Measurements from ENCODE around the gene SHC3.
A peak's percentile ranks its signal among the peaks of the same experiment; 100 is the strongest.

SHC3 gene

DNA sequence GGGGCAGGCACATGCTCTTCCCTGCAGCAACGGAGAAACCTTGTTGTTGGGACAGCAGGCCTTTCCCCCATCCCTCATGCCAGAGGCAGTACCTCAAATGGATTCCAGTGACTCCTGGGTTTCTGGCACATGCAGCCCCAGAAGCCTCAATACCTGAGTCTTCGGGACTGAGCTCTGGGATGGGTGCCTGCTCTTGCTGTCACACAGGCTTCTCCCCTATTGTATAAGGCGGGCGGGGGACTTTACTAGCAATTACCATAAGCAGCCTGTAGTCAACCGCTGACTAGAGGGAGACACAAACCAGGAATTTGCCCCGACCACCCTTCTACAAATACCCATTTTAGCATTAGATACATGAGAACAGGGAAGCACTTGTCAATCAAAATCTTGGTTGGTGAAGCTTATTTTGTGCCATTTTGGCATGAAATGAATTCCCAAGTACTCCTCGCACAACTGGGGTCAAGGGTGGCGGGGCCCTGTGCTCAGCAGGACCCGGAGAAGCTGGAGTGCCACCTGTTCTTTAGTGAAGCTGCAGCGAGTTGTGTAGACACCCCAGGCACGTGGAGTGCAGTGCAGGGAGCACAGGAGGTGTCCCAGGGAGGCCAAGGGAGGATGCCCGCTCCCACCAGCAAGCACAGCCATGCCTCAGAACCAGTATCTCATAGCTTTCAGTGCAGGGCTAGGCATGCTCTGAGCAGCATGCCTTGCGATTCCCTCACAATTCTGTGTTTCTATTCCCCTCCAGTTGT lies 166.2 kb downstream of the SHC3 start:
- Histone ChIP-seq H3K27me3 (peaks cover 0 to 5% of the 10 kb centered on the region in 2 donors), H3K4me3 (no peak overlapping the region), H3K9me3 (no peaks in the 10 kb centered on the region), H3K36me3 (no peaks in the 10 kb centered on the region), H3K27ac (no peak overlapping the region), H3K4me1 (no peaks in the 10 kb centered on the region)
- TF ChIP-seq CTCF (IDR thresholded peaks at IDR 0.05), result no peak
- intact Hi-C loops (cut with DNase I; ENCODE audit: low total_unique reads), result no loop called here
- peak in 1 of 2 donors; percentile 34 for DNase-seq

GRCh38 chr9:89011683-89012082 lies 166.9 kb downstream of the SHC3 start:
- H3K9me3 ChIP-seq, result no peaks in the 10 kb centered on the region
- DNase-seq, result no peak
- TF ChIP-seq CTCF (IDR thresholded peaks at IDR 0.05), result no peak
- H3K4me3 ChIP-seq, result no peak overlapping the region
- H3K4me1 ChIP-seq, result no peaks in the 10 kb centered on the region
- peaks cover 0 to 5% of the 10 kb centered on the region in 2 donors for H3K27me3 ChIP-seq
- intact Hi-C loops (cut with DNase I; ENCODE audit: low total_unique reads), result no loop called here
- no peaks in the 10 kb centered on the region for H3K36me3 ChIP-seq
- no peak overlapping the region for H3K27ac ChIP-seq

- no peak for TF ChIP-seq CTCF (IDR thresholded peaks at IDR 0.05)
- H3K27ac ChIP-seq, result no peak overlapping the region
- peak in 1 of 2 donors; percentile 43 for DNase-seq
- intact Hi-C loops (cut with DNase I; ENCODE audit: low total_unique reads), result no loop called here
- no peaks in the 10 kb centered on the region for H3K4me1 ChIP-seq
- H3K27me3 ChIP-seq, result peaks cover 0 to 5% of the 10 kb centered on the region in 2 donors
- no peaks in the 10 kb centered on the region for H3K9me3 ChIP-seq
- H3K36me3 ChIP-seq, result peaks cover 0 to under 1% (median 0%) of the 10 kb centered on the region in 3 donors
- no peak overlapping the region for H3K4me3 ChIP-seq
Observed at GRCh38 chr9:89010526-89011111, 168.0 kb downstream of the SHC3 start.

DNA sequence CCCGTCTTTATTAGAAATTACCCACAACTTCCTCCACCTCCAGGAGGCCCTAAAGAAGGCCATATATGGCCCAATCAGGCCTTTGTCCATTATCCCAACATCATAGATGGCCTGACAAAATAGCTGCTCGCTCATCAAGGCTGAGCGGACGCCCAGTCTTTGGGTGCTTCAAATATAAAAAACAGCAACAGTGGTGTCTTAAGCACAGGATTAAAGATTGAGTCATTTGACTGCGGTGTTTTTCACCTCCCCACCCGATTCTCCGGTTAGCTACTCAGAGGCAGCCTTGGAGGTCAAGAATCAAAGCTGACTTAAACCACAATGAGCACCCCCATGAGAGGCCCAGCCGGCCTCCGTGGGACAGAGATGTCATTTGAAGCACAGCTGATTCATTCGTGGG lies 168.6 kb downstream of the SHC3 start:
- H3K27me3 ChIP-seq, result peaks cover 0 to 5% of the 10 kb centered on the region in 2 donors
- peaks cover 0 to 6% (median 5%) of the 10 kb centered on the region in 3 donors for H3K36me3 ChIP-seq
- H3K27ac ChIP-seq, result no peak overlapping the region
- H3K4me1 ChIP-seq, result no peaks in the 10 kb centered on the region
- TF ChIP-seq CTCF (IDR thresholded peaks at IDR 0.05), result no peak
- no peak for DNase-seq
- H3K9me3 ChIP-seq, result no peaks in the 10 kb centered on the region
- H3K4me3 ChIP-seq, result no peak overlapping the region
- intact Hi-C loops (cut with DNase I; ENCODE audit: low total_unique reads), result no loop called here

DNA sequence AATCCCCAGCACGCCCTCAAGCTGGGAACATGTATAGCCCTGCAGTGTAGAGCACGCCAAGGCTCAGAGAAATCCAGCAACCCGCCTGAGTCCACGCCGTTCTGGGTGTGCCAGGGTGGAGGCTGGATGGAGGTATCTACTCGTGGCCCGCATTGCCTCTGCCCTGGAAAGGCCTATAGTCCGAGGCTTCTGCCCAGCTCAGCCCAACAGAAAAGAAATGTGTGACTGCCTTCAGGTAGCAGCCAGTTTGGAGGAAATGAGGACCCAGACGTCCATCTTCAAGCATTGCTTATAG lies 169.1 kb downstream of the SHC3 start:
- Histone ChIP-seq H3K4me3 (no peak overlapping the region), H3K27ac (no peak overlapping the region), H3K9me3 (no peaks in the 10 kb centered on the region), H3K36me3 (peaks cover 0 to 11% (median 8%) of the 10 kb centered on the region in 3 donors), H3K4me1 (no peaks in the 10 kb centered on the region), H3K27me3 (peaks cover 0 to 5% of the 10 kb centered on the region in 2 donors)
- intact Hi-C loops (cut with DNase I; ENCODE audit: low total_unique reads), result loop anchor here (10.0 kb wide), 1 partner anchor 475 kb away; the partner anchor contains the start of gene NXNL2
- TF ChIP-seq CTCF (IDR thresholded peaks at IDR 0.05), result no peak
- DNase-seq, result peak in 1 of 2 donors; percentile 40

All from tibial artery (tissue), 4 donors.